Activated T-helper 17 cell treated with anti-CD3 and anti-CD28 coated beads, Interleukin-2, amount 50 U/mL, for 72 hours (primary cell): Measurements from ENCODE around the gene TPTE2. TPM values are rescaled to one million over a fixed set of nuclear protein-coding genes. Genes with fewer than 3 reads are reported as not detected.
"Not testable (repeated sequence)": the region's sequence is repeated elsewhere in the genome, so short reads cannot be mapped to it uniquely, and the experiment has no call there.

Source experiments
- ATAC-seq: fragments of 150-1000 bp; cut with Tn5 transposase; replicated peaks from 2 replicates; pipeline ENCODE4 v1.10.0; 2021; ENCODE audit warnings: mild to moderate bottlenecking, moderate library complexity
- H3K27ac Mint-ChIP-seq: one replicate; pipeline ENCODE4 v1.8.0; 2022; ENCODE audit warnings: mixed read lengths
- H3K27me3 Mint-ChIP-seq: one replicate; pipeline ENCODE4 v1.8.0; 2022; ENCODE audit warnings: mixed read lengths
- H3K36me3 Mint-ChIP-seq: one replicate; pipeline ENCODE4 v1.8.0; 2022; ENCODE audit warnings: low read depth, mild to moderate bottlenecking, mixed read lengths
- H3K4me1 Mint-ChIP-seq: one replicate; pipeline ENCODE4 v1.8.0; 2022; ENCODE audit warnings: mixed read lengths
- H3K4me3 Mint-ChIP-seq: one replicate; pipeline ENCODE4 v1.8.0; 2022; ENCODE audit warnings: mild to moderate bottlenecking, mixed read lengths
- H3K9me3 Mint-ChIP-seq: one replicate; pipeline ENCODE4 v1.8.0; 2022; ENCODE audit warnings: mixed read lengths
- total RNA-seq, 2 donors: library from RNA; stranded (reverse); gene quantifications; one replicate each; pipeline ENCODE4 v1.2.3, GENCODE V29; 2022

Gene TPTE2
- under 1 TPM in 1 of 2 donors, not detected in 1; 0.34 TPM for total RNA-seq

DNA sequence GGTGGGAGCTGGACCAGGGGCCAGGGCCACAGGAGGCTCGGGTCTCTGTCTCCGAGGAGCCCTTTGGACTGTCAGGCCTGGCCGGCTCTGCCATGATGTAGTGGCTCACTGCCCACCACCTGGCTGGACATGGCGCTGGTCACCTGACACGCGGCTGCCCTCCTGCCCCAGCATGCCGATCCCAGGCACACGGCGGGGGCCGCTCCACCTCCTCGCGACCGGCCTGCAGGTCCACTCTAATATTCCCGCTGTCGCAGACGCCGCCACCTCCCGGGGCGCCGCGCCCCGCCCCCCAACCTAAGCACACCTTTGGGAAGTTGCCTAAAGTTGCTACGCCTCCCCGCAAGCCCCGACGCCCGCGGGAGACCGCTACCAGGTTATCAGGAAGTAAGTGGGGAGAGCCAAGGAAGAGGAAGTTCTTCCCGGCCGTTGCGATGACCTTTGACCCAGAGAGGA is at the start of gene TPTE2:
Gene TPTE2 (minus strand): TSS at position 406 of the 456 bp plus-strand sequence. CDS start 58,298 bp downstream, outside the sequence.
- not testable (repeated sequence) for H3K27ac Mint-ChIP-seq, ATAC-seq, H3K27me3 Mint-ChIP-seq, H3K9me3 Mint-ChIP-seq, H3K4me3 Mint-ChIP-seq, H3K36me3 Mint-ChIP-seq, H3K4me1 Mint-ChIP-seq

DNA sequence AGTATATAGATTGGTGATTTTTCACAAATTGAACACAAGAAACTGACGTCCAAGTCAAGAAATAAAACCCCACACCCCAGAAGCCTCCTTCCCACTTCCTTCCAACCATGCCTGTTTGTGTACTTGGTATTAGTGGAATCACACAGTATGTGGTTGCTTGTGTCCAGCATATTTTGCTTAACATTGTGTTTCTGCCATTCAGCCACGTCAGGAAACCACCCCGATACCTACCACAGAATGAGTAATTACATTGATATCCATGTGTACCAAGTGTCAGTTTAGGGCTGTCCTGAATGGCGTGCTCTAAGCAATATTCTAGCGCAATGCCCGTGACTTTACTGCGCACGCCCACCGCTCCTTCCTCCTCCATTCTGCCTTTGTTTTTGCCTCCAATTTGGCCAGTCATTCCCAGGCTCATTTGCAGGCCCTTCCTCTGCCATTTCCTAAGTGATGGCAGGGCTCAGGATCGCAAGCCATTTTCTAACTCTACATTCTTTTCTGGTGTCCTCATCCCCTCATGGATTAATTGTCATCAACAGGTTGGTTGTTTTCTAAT is 46.3 kb upstream of the TPTE2 start:
- Mint-ChIP-seq H3K27me3 (peaks cover 15% of the 10 kb centered on the region), H3K36me3 (peaks cover 4% of the 10 kb centered on the region), H3K9me3 (peaks cover 5% of the 10 kb centered on the region), H3K27ac (no peak overlapping the region), H3K4me1 (no peaks in the 10 kb centered on the region), H3K4me3 (no peak overlapping the region)
- no peak for ATAC-seq

DNA sequence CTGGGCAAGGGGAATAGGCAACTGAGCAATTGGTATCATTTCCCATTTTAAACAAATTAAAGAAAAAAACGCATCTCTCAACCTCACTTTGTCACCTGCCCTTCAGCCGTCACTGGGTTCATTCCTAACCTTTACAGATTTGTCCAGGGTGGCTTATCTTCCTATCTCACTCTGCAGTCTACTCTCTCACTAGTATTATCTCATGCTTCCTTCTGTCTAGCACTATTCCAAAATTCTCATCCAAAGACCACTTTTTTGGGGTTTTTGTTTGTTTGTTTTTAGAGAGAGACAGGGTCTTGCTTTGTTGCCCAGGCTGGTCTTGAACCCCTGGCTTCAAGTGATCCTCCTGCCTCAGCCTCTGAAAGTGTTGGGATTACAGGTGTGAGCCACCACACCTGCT is 45.4 kb upstream of the TPTE2 start:
- H3K36me3 Mint-ChIP-seq, result peaks cover 4% of the 10 kb centered on the region
- H3K4me3 Mint-ChIP-seq, result no peak overlapping the region
- no peak overlapping the region for H3K27ac Mint-ChIP-seq
- H3K27me3 Mint-ChIP-seq, result peaks cover 15% of the 10 kb centered on the region
- no peaks in the 10 kb centered on the region for H3K4me1 Mint-ChIP-seq
- no peak for ATAC-seq
- H3K9me3 Mint-ChIP-seq, result peaks cover 5% of the 10 kb centered on the region

DNA sequence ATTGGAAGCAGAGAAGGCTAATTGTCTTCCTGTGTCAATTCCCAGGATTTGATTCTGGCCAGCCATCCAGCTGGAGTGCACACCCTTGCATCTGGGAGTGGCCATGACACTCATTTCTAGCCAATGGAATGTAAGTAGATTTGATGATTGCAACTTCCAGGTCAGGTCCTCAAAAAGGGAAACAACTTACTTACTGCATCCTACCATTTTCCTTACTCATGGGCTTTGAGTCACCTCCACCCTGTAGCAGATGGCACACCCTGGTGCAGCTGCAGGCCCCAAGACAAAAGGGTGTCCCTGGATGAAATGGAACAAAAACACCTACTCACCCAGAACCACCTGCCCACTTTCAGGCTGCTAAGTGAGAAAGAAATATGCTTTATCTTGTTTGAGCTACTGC is 44.8 kb upstream of the TPTE2 start:
- no peaks in the 10 kb centered on the region for H3K4me1 Mint-ChIP-seq
- H3K27ac Mint-ChIP-seq, result no peak overlapping the region
- H3K4me3 Mint-ChIP-seq, result no peak overlapping the region

GRCh38 chr13:19605161-19605955 is 44.0 kb upstream of the TPTE2 start:
- H3K4me1 Mint-ChIP-seq, result no peaks in the 10 kb centered on the region
- ATAC-seq, result no peak
- peaks cover 4% of the 10 kb centered on the region for H3K36me3 Mint-ChIP-seq
- no peak overlapping the region for H3K27ac Mint-ChIP-seq
- no peak overlapping the region for H3K4me3 Mint-ChIP-seq
- H3K9me3 Mint-ChIP-seq, result peaks cover 5% of the 10 kb centered on the region
- peaks cover 15% of the 10 kb centered on the region for H3K27me3 Mint-ChIP-seq

More for the DNA sequence above, 44.8 kb upstream of the TPTE2 start:
- H3K27me3 Mint-ChIP-seq, result peaks cover 15% of the 10 kb centered on the region
- H3K36me3 Mint-ChIP-seq, result peaks cover 4% of the 10 kb centered on the region
- ATAC-seq, result no peak
- H3K9me3 Mint-ChIP-seq, result peaks cover 5% of the 10 kb centered on the region

GRCh38 chr13:19604306-19604705 is 43.0 kb upstream of the TPTE2 start:
- ATAC-seq, result no peak
- H3K4me1 Mint-ChIP-seq, result no peaks in the 10 kb centered on the region
- H3K27me3 Mint-ChIP-seq, result peaks cover 22% of the 10 kb centered on the region
- H3K9me3 Mint-ChIP-seq, result peaks cover 5% of the 10 kb centered on the region
- H3K27ac Mint-ChIP-seq, result no peak overlapping the region
- H3K36me3 Mint-ChIP-seq, result peaks cover 4% of the 10 kb centered on the region
- H3K4me3 Mint-ChIP-seq, result no peak overlapping the region

GRCh38 chr13:19601749-19602725 is 40.7 kb upstream of the TPTE2 start:
- Mint-ChIP-seq H3K27me3 (peaks cover 34% of the 10 kb centered on the region), H3K9me3 (peaks cover 5% of the 10 kb centered on the region), H3K36me3 (peaks cover 4% of the 10 kb centered on the region), H3K4me1 (no peaks in the 10 kb centered on the region), H3K4me3 (peak overlapping the region; percentile 40), H3K27ac (no peak overlapping the region)
- ATAC-seq, result peak; percentile 81

- H3K27me3 Mint-ChIP-seq, result peaks cover 23% of the 10 kb centered on the region
- H3K36me3 Mint-ChIP-seq, result no peaks in the 10 kb centered on the region
- no peak for ATAC-seq
- H3K9me3 Mint-ChIP-seq, result no peaks in the 10 kb centered on the region
- H3K27ac Mint-ChIP-seq, result no peak overlapping the region
- H3K4me1 Mint-ChIP-seq, result no peaks in the 10 kb centered on the region
- H3K4me3 Mint-ChIP-seq, result no peak overlapping the region
Measured at GRCh38 chr13:19597523-19597922, 36.2 kb upstream of the TPTE2 start.

DNA sequence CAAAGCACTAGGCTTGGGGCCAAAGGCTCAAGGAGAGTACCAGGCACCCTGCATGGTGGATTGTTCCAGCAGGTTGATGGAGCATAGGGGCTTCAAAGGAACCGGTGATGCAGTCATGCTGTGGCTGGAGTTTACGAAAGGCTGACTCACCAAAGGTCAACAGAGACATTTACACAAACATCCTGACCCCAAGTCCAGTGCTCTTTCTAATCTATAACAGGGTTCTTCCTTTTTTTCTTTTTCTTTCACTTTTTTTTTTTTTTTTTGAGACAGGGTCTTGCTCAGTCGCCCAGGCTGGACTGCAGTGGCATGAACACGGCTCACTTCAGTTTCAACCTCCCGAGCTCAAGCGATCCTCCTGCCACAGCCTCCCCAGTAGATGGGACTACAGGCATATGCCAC is 35.6 kb upstream of the TPTE2 start:
- H3K4me1 Mint-ChIP-seq, result no peaks in the 10 kb centered on the region

DNA sequence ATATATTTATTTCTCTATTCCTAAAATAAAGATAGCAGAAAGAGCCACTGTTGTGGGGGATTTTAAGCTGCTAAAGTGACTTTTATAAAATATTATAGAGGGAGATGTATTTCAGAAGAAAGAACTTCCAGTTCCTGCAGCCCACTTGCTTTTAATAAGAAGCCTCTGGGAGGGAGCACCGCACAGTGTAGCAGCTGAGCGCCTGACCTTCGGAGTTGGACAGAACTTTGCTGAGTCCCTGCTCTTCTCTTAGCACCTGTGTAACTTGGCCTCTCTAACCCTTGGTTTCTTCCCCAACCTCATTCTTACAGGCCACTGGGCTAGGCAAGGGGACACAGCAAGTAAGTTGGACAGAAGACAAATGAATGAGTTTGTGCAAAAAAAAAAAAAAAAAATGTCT is 34.8 kb upstream of the TPTE2 start:
- no peaks in the 10 kb centered on the region for H3K4me1 Mint-ChIP-seq
- H3K4me3 Mint-ChIP-seq, result no peak overlapping the region
- H3K36me3 Mint-ChIP-seq, result no peaks in the 10 kb centered on the region
- H3K27ac Mint-ChIP-seq, result no peak overlapping the region
- no peaks in the 10 kb centered on the region for H3K9me3 Mint-ChIP-seq
- ATAC-seq, result no peak
- H3K27me3 Mint-ChIP-seq, result peaks cover 23% of the 10 kb centered on the region

More for the DNA sequence above, 35.6 kb upstream of the TPTE2 start:
- no peaks in the 10 kb centered on the region for H3K36me3 Mint-ChIP-seq
- no peak overlapping the region for H3K4me3 Mint-ChIP-seq
- ATAC-seq, result no peak
- H3K27ac Mint-ChIP-seq, result no peak overlapping the region
- H3K9me3 Mint-ChIP-seq, result no peaks in the 10 kb centered on the region
- H3K27me3 Mint-ChIP-seq, result peaks cover 23% of the 10 kb centered on the region

DNA sequence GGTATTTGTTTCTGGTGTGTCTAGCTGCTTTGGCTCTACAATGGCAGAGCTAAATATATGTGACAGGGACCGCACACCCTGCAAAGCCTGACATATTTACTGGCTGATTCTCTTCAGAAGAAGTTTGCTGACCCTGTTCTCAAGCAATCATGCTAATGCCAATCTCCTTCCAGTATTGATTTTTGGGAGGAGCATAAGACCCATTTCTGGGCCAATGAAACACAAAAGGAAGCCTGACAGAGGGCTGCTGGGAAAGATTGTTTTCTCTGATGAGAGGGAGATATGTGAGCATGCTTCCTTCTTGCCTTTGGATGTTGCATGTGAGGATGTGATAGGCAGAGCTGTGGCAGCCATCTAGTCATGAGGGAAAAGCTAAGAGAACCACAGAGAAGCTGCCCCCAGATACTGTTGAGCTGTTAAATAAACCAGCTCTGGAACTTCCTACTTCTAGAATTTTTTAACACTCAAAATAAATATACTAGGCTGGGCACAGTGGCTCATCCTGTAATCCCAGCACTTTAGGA is 31.4 kb upstream of the TPTE2 start:
- H3K4me3 Mint-ChIP-seq, result no peak overlapping the region
- no peaks in the 10 kb centered on the region for H3K9me3 Mint-ChIP-seq
- H3K36me3 Mint-ChIP-seq, result no peaks in the 10 kb centered on the region
- H3K4me1 Mint-ChIP-seq, result peaks cover 5% of the 10 kb centered on the region
- no peak overlapping the region for H3K27ac Mint-ChIP-seq
- no peak for ATAC-seq
- peaks cover 7% of the 10 kb centered on the region for H3K27me3 Mint-ChIP-seq

DNA sequence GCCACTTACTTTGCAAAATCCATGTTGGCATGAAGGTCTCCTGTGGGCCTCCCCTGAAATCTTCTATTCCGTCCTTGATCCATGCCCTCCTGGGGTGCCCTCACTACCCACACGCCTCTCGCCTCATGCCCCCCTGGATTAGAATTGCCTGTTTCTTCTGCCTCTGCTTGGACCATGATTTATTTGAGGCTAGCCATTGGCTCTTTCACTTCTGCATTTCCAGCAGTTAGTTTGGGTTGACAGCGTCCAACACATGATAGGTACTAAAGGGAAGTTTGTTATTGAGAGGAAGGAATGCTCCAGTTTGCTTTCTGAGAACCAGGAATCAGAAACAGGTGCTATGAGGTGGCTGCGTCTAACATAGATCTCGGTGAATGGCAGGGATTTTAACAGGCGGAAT is 30.5 kb upstream of the TPTE2 start:
- no peak overlapping the region for H3K27ac Mint-ChIP-seq
- no peak for ATAC-seq
- peaks cover 13% of the 10 kb centered on the region for H3K4me1 Mint-ChIP-seq
- no peak overlapping the region for H3K4me3 Mint-ChIP-seq
- H3K27me3 Mint-ChIP-seq, result peaks cover 4% of the 10 kb centered on the region
- no peaks in the 10 kb centered on the region for H3K36me3 Mint-ChIP-seq
- H3K9me3 Mint-ChIP-seq, result no peaks in the 10 kb centered on the region

DNA sequence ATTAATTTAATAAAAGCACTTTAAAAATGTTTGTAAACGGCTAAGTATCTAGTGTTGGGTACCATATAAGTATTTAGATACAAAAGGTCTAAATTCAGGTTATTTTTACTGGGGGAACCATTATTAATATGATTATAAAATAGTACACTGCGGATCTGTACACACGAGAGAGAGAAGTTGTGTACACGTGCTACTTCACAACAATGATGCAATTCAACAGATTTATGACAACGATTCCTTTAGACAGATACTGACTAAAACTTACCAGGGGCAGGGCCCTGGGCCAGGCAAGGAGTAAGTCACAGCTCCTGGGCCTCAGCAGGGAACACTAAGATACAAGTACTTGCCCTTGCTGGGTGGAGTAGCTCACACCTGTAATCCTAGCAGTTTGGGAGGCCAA is 29.1 kb upstream of the TPTE2 start:
- H3K27ac Mint-ChIP-seq, result no peak overlapping the region
- H3K4me3 Mint-ChIP-seq, result no peak overlapping the region
- H3K9me3 Mint-ChIP-seq, result peaks cover 4% of the 10 kb centered on the region
- H3K27me3 Mint-ChIP-seq, result no peaks in the 10 kb centered on the region
- H3K4me1 Mint-ChIP-seq, result peaks cover 18% of the 10 kb centered on the region
- no peak for ATAC-seq
- no peaks in the 10 kb centered on the region for H3K36me3 Mint-ChIP-seq

GRCh38 chr13:19589312-19589711 is 28.0 kb upstream of the TPTE2 start:
- Mint-ChIP-seq H3K4me1 (peaks cover 18% of the 10 kb centered on the region), H3K36me3 (no peaks in the 10 kb centered on the region), H3K4me3 (no peak overlapping the region), H3K27me3 (no peaks in the 10 kb centered on the region), H3K9me3 (peaks cover 4% of the 10 kb centered on the region), H3K27ac (no peak overlapping the region)
- no peak for ATAC-seq
